Neural cell (in vitro differentiated cells): Measurements from ENCODE around the gene SH3D19. TPM values are rescaled to one million over a fixed set of nuclear protein-coding genes. Genes with fewer than 3 reads are reported as not detected.

Experiments used
- H2AFZ ChIP-seq: fragments of 200-600, 300-800 bp; sonication (generic), shearing (Covaris generic); 2 replicates; pipeline ENCODE4 v1.6.0; 2014; ENCODE audit warnings: low read depth, mild to moderate bottlenecking, antibody characterized with exemption, low read length, moderate library complexity
- H3F3A ChIP-seq: fragments of 200-600 bp; shearing (Covaris generic); 2 replicates; pipeline ENCODE4 v1.6.1; 2016; ENCODE audit warnings: mild to moderate bottlenecking, moderate library complexity, mixed read lengths, antibody characterized with exemption, low read length; ENCODE audit not compliant: insufficient read depth, poor library complexity, severe bottlenecking
- H3K27ac ChIP-seq: fragments of 200-600, 300-800 bp; sonication (generic), shearing (Covaris generic); 2 replicates; pipeline ENCODE4 v1.5.1; 2014; ENCODE audit warnings: mild to moderate bottlenecking, low read length, moderate library complexity
- H3K27me3 ChIP-seq: fragments of 300-800, 200-600 bp; sonication (generic), shearing (Covaris generic); 2 replicates; pipeline ENCODE4 v1.6.0; 2014; ENCODE audit warnings: mild to moderate bottlenecking, low read depth, low read length, moderate library complexity; ENCODE audit not compliant: insufficient read depth
- H3K36me3 ChIP-seq: fragments of 300-800, 200-600 bp; sonication (generic), shearing (Covaris generic); 2 replicates; pipeline ENCODE4 v1.5.1; 2014; ENCODE audit warnings: mild to moderate bottlenecking, antibody characterized with exemption, low read length, moderate library complexity; ENCODE audit not compliant: insufficient read depth
- H3K4me2 ChIP-seq: fragments of 300-800, 200-600 bp; sonication (generic), shearing (Covaris generic); 2 replicates; pipeline ENCODE4 v1.6.0; 2014; ENCODE audit warnings: mild to moderate bottlenecking, low read length
- H3K4me3 ChIP-seq: fragments of 300-800, 200-600 bp; sonication (generic), shearing (Covaris generic); 2 replicates; pipeline ENCODE4 v1.5.1; 2014; ENCODE audit warnings: mild to moderate bottlenecking, low read length, moderate library complexity
- H3K79me2 ChIP-seq: fragments of 200-600 bp; shearing (Covaris generic); replicated peaks from 2 replicates; pipeline ENCODE4 v1.6.0; 2014; ENCODE audit warnings: mild to moderate bottlenecking, low read length, moderate library complexity; ENCODE audit not compliant: insufficient read depth
- H3K9ac ChIP-seq: fragments of 300-800, 200-600 bp; sonication (generic), shearing (Covaris generic); 2 replicates; pipeline ENCODE4 v1.6.1; 2016; ENCODE audit warnings: mild to moderate bottlenecking, low read length, mixed read lengths
- H3K9me2 ChIP-seq: fragments of 200-600 bp; shearing (Covaris generic); 2 replicates; pipeline ENCODE4 v1.6.1; 2016; ENCODE audit warnings: mild to moderate bottlenecking, low read length, mixed read lengths; ENCODE audit not compliant: insufficient read depth
- H3K9me3 ChIP-seq: fragments of 200-600, 300-800 bp; sonication (generic), shearing (Covaris generic); 2 replicates; pipeline ENCODE4 v1.6.1; 2016; ENCODE audit warnings: mild to moderate bottlenecking, mixed run types, low read length, moderate library complexity, mixed read lengths
- H4K20me1 ChIP-seq: fragments of 200-600 bp; shearing (Covaris generic); 2 replicates; pipeline ENCODE4 v1.6.1; 2016; ENCODE audit warnings: mild to moderate bottlenecking, mixed run types; ENCODE audit not compliant: insufficient read depth
- EP300 ChIP-seq: fragments of 450-650 bp; conservative IDR thresholded peaks from 2 replicates; pipeline ENCODE4 v1.6.1; 2014; ENCODE audit warnings: antibody characterized with exemption, mild to moderate bottlenecking, moderate library complexity; ENCODE audit not compliant: poor library complexity, severe bottlenecking
- EZH2 ChIP-seq: fragments of 200-600, 300-800 bp; shearing (Covaris generic), sonication (generic); IDR thresholded peaks from 2 replicates; pipeline ENCODE4 v1.6.1; 2014; ENCODE audit warnings: antibody characterized with exemption, low read length, borderline replicate concordance, mild to moderate bottlenecking; ENCODE audit not compliant: insufficient read depth, poor library complexity, severe bottlenecking
- MXI1 ChIP-seq: fragments of 450-650 bp; conservative IDR thresholded peaks from 2 replicates; pipeline ENCODE4 v1.6.1; 2014; ENCODE audit warnings: antibody characterized with exemption, mild to moderate bottlenecking; ENCODE audit not compliant: poor library complexity, severe bottlenecking
- POLR2AphosphoS5 ChIP-seq: IDR thresholded peaks from 2 replicates; pipeline ENCODE4 v1.6.1; 2012
- RAD21 ChIP-seq: fragments of 450-650 bp; conservative IDR thresholded peaks from 2 replicates; pipeline ENCODE4 v1.6.1; 2014; ENCODE audit warnings: antibody characterized with exemption, mild to moderate bottlenecking, moderate library complexity
- SMC3 ChIP-seq: fragments of 450-650 bp; conservative IDR thresholded peaks from 2 replicates; pipeline ENCODE4 v1.6.1; 2014; ENCODE audit warnings: antibody characterized with exemption, mild to moderate bottlenecking, moderate library complexity; ENCODE audit not compliant: poor library complexity
- TAF1 ChIP-seq: IDR thresholded peaks from 2 replicates; pipeline ENCODE4 v1.6.1; 2012; ENCODE audit warnings: low read depth
- polyA plus RNA-seq: library from polyadenylated mRNA; depleted of rRNA; stranded (reverse); fragments of >200 nt; gene quantifications from 2 replicates; pipeline ENCODE4 v1.2.3, GENCODE V29; 2014
- TF ChIP-seq, protein P1 (sequence below): fragments of 450-650 bp; IDR thresholded peaks from 2 replicates; pipeline ENCODE4 v1.5.1; 2014; ENCODE audit warnings: antibody characterized with exemption, mild to moderate bottlenecking, moderate library complexity; ENCODE audit not compliant: poor library complexity, severe bottlenecking
- TF ChIP-seq, protein P2 (sequence below): IDR thresholded peaks from 2 replicates; pipeline ENCODE4 v1.6.1; 2012; ENCODE audit warnings: borderline replicate concordance

SH3D19 gene
- polyA plus RNA-seq, 1 donor from 2014 or later, result 0.46 TPM

DNA sequence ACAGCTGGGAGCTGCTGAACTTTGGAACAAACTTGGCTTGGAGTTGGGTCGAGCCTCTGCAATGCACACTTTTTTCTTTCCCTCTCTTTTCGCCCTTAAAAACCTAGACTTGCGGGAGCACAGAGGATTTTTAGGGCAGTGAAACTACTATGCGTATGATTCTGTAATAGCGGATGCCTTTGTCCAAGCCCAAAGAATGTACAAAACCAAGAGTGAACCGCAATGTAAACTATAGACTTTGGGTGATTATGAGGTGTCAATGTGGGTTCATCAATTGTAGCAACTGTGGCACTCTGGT lies 493 bp upstream of the SH3D19 start:
- peaks cover 39% of the 10 kb centered on the region for H3K27me3 ChIP-seq
- no peak for TF ChIP-seq RAD21
- TF ChIP-seq EP300, result no peak
- TF ChIP-seq, protein P1, sequence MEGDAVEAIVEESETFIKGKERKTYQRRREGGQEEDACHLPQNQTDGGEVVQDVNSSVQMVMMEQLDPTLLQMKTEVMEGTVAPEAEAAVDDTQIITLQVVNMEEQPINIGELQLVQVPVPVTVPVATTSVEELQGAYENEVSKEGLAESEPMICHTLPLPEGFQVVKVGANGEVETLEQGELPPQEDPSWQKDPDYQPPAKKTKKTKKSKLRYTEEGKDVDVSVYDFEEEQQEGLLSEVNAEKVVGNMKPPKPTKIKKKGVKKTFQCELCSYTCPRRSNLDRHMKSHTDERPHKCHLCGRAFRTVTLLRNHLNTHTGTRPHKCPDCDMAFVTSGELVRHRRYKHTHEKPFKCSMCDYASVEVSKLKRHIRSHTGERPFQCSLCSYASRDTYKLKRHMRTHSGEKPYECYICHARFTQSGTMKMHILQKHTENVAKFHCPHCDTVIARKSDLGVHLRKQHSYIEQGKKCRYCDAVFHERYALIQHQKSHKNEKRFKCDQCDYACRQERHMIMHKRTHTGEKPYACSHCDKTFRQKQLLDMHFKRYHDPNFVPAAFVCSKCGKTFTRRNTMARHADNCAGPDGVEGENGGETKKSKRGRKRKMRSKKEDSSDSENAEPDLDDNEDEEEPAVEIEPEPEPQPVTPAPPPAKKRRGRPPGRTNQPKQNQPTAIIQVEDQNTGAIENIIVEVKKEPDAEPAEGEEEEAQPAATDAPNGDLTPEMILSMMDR, result no peak
- TF ChIP-seq EZH2, result no peak
- H3K36me3 ChIP-seq, result no peaks in the 10 kb centered on the region
- H4K20me1 ChIP-seq, result no peaks in the 10 kb centered on the region
- peak overlapping the region; percentile 71 for H3K4me3 ChIP-seq
- no peaks in the 10 kb centered on the region for H3F3A ChIP-seq
- no peak overlapping the region for H3K27ac ChIP-seq
- H3K79me2 ChIP-seq, result no peaks in the 10 kb centered on the region
- no peak overlapping the region for H2AFZ ChIP-seq
- H3K9me3 ChIP-seq, result no peaks in the 10 kb centered on the region
- no peaks in the 10 kb centered on the region for H3K9me2 ChIP-seq
- no peak overlapping the region for H3K4me2 ChIP-seq
- H3K9ac ChIP-seq, result no peak overlapping the region

DNA sequence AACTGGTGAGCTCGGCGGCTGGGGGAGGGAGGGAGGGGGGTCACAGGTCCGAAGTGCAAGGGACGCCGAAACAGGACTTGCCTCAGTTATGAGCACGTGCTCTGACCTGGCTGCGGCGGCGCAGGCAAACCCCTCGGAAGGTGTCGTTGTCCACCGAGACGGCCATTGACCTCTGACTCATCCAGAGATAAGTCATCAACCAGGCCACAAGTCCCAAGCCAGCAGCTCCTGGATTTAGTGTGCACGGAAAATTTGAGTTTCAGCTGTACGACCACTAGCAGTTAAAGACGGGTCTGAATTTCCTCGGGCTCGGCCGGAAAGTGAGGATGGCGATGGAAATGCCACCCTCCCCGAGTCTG lies 674 bp downstream of the SH3D19 start:
- no peak for TF ChIP-seq POLR2AphosphoS5
- TF ChIP-seq, protein P1, result no peak
- TF ChIP-seq TAF1, result no peak
- H3K4me3 ChIP-seq, result peak overlapping the region; percentile 71

DNA sequence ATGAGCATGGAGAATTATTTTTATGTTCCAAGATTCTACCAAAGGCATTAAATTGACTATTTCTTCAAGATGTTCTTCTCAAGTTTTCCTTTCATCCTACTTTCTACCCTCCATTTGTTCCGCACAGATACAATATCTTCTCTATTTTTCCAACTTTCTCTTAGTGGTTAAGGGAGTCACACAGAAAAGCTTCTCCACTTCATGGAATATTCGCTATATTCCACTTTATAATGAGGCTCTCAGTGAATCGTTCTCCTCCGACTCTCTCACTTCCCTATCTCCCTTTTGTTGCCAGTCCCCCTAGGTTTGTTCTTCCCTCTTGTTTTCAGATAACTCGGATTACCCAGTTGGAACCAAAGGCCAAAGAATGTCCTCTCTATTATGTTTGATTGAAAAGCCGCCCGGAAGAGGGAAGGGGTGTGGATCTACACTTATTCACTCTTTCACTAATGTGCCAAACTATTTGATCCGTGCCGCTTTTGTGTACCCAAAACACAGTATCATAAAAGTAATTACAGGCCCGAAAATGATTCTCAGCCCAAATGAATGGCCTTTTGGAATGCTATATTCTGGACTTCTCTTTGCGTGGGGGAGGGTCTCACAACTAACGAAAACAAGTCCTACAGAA lies 1.2 kb downstream of the SH3D19 start:
- Histone ChIP-seq H3K4me2 (no peak overlapping the region), H3K9ac (no peak overlapping the region), H3K79me2 (no peaks in the 10 kb centered on the region), H2AFZ (no peak overlapping the region), H4K20me1 (no peaks in the 10 kb centered on the region), H3K9me3 (no peaks in the 10 kb centered on the region), H3K36me3 (no peaks in the 10 kb centered on the region), H3F3A (no peaks in the 10 kb centered on the region), H3K27ac (no peak overlapping the region), H3K4me3 (peak overlapping the region; percentile 71), H3K9me2 (no peaks in the 10 kb centered on the region), H3K27me3 (peaks cover 39% of the 10 kb centered on the region)
- no peak for TF ChIP-seq SMC3
- no peak for TF ChIP-seq EZH2
- no peak for TF ChIP-seq TAF1
- TF ChIP-seq, protein P1, result no peak
- TF ChIP-seq EP300, result no peak
- no peak for TF ChIP-seq POLR2AphosphoS5
- TF ChIP-seq, protein P2, sequence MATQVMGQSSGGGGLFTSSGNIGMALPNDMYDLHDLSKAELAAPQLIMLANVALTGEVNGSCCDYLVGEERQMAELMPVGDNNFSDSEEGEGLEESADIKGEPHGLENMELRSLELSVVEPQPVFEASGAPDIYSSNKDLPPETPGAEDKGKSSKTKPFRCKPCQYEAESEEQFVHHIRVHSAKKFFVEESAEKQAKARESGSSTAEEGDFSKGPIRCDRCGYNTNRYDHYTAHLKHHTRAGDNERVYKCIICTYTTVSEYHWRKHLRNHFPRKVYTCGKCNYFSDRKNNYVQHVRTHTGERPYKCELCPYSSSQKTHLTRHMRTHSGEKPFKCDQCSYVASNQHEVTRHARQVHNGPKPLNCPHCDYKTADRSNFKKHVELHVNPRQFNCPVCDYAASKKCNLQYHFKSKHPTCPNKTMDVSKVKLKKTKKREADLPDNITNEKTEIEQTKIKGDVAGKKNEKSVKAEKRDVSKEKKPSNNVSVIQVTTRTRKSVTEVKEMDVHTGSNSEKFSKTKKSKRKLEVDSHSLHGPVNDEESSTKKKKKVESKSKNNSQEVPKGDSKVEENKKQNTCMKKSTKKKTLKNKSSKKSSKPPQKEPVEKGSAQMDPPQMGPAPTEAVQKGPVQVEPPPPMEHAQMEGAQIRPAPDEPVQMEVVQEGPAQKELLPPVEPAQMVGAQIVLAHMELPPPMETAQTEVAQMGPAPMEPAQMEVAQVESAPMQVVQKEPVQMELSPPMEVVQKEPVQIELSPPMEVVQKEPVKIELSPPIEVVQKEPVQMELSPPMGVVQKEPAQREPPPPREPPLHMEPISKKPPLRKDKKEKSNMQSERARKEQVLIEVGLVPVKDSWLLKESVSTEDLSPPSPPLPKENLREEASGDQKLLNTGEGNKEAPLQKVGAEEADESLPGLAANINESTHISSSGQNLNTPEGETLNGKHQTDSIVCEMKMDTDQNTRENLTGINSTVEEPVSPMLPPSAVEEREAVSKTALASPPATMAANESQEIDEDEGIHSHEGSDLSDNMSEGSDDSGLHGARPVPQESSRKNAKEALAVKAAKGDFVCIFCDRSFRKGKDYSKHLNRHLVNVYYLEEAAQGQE, result no peak
- TF ChIP-seq RAD21, result no peak
- no peak for TF ChIP-seq MXI1

More for the DNA sequence above, 674 bp downstream of the SH3D19 start:
- no peaks in the 10 kb centered on the region for H3K79me2 ChIP-seq
- H4K20me1 ChIP-seq, result no peaks in the 10 kb centered on the region
- no peaks in the 10 kb centered on the region for H3K36me3 ChIP-seq
- no peak overlapping the region for H3K27ac ChIP-seq
- H3F3A ChIP-seq, result no peaks in the 10 kb centered on the region
- no peaks in the 10 kb centered on the region for H3K9me3 ChIP-seq
- H2AFZ ChIP-seq, result no peak overlapping the region
- peak overlapping the region; percentile 61 for H3K9ac ChIP-seq
- H3K27me3 ChIP-seq, result peaks cover 39% of the 10 kb centered on the region
- no peak overlapping the region for H3K4me2 ChIP-seq
- H3K9me2 ChIP-seq, result no peaks in the 10 kb centered on the region
